Trophoblast cell (in vitro differentiated cells and primary cell): ENCODE results near the gene CLDN19.

Experiments
- DNase-seq, 2 donors: peaks; one replicate each; pipeline ENCODE4 v3.0.0-alpha.2; 2016
- H2AFZ ChIP-seq: 2 replicates; pipeline ENCODE4 v1.6.1; 2013; ENCODE audit warnings: low read length, moderate library complexity, mild to moderate bottlenecking; ENCODE audit not compliant: insufficient read depth, poor library complexity
- H2AK5ac ChIP-seq: 2 replicates; pipeline ENCODE4 v1.6.1; 2013; ENCODE audit warnings: mild to moderate bottlenecking, low read length
- H2BK120ac ChIP-seq: 2 replicates; pipeline ENCODE4 v1.6.1; 2013; ENCODE audit warnings: low read length, mild to moderate bottlenecking, moderate library complexity; ENCODE audit not compliant: insufficient read depth, poor library complexity
- H2BK12ac ChIP-seq: 2 replicates; pipeline ENCODE4 v1.6.1; 2013; ENCODE audit warnings: mild to moderate bottlenecking, low read length, moderate library complexity
- H2BK5ac ChIP-seq: 2 replicates; pipeline ENCODE4 v1.6.1; 2013; ENCODE audit warnings: low read length, low read depth, moderate library complexity, mild to moderate bottlenecking; ENCODE audit not compliant: poor library complexity
- H3K14ac ChIP-seq: 2 replicates; pipeline ENCODE4 v1.6.1; 2013; ENCODE audit warnings: mild to moderate bottlenecking, low read length
- H3K18ac ChIP-seq: 2 replicates; pipeline ENCODE4 v1.6.1; 2013; ENCODE audit warnings: mild to moderate bottlenecking, low read length
- H3K23ac ChIP-seq: 2 replicates; pipeline ENCODE4 v1.6.1; 2013; ENCODE audit warnings: low read length
- H3K27ac ChIP-seq: 2 replicates; pipeline ENCODE4 v1.5.1; 2013; ENCODE audit warnings: low read depth, mild to moderate bottlenecking, inconsistent platforms, low read length, moderate library complexity
- H3K27me3 ChIP-seq: 2 replicates; pipeline ENCODE4 v1.6.1; 2013; ENCODE audit warnings: inconsistent platforms, mild to moderate bottlenecking, low read length, moderate library complexity; ENCODE audit not compliant: insufficient read depth
- H3K36me3 ChIP-seq, 2 experiments: 1 replicate in 1 of 2; 2 replicates in 1 of 2; pipeline ENCODE4 v1.6.1; 2013; ENCODE audit warnings: low read length in 2 of 2, mild to moderate bottlenecking in 2 of 2, moderate library complexity in 1 of 2; ENCODE audit not compliant: insufficient read depth in 2 of 2, control insufficient read depth in 1 of 2
- H3K4ac ChIP-seq: 2 replicates; pipeline ENCODE4 v1.6.1; 2013; ENCODE audit warnings: low read depth, mild to moderate bottlenecking, low read length, moderate library complexity
- H3K4me1 ChIP-seq, 2 experiments: 1 replicate in 1 of 2; 2 replicates in 1 of 2; pipeline ENCODE4 v1.6.1; 2013; ENCODE audit warnings: low read length in 2 of 2, mild to moderate bottlenecking in 2 of 2, moderate library complexity in 1 of 2; ENCODE audit not compliant: insufficient read depth in 2 of 2, control insufficient read depth in 1 of 2
- H3K4me2 ChIP-seq: 2 replicates; pipeline ENCODE4 v1.6.1; 2013; ENCODE audit warnings: inconsistent platforms, mild to moderate bottlenecking, low read length, moderate library complexity
- H3K4me3 ChIP-seq: 2 replicates; pipeline ENCODE4 v1.5.1; 2013; ENCODE audit warnings: mild to moderate bottlenecking, low read depth, low read length, inconsistent platforms
- H3K79me1 ChIP-seq: one replicate; pipeline ENCODE4 v1.6.1; 2013; ENCODE audit warnings: low read length
- H3K79me2 ChIP-seq: 2 replicates; pipeline ENCODE4 v1.6.1; 2013; ENCODE audit warnings: low read length, mild to moderate bottlenecking; ENCODE audit not compliant: control insufficient read depth, insufficient read depth, poor library complexity
- H3K9ac ChIP-seq: 2 replicates; pipeline ENCODE4 v1.6.1; 2013; ENCODE audit warnings: mild to moderate bottlenecking, low read length
- H3K9me3 ChIP-seq: 2 replicates; pipeline ENCODE4 v1.6.1; 2013; ENCODE audit warnings: low read depth, mild to moderate bottlenecking, control low read depth, inconsistent platforms, low read length; ENCODE audit not compliant: insufficient read depth
- H4K12ac ChIP-seq: 2 replicates; pipeline ENCODE4 v1.6.1; 2013; ENCODE audit warnings: low read depth, mild to moderate bottlenecking, low read length, moderate library complexity
- H4K8ac ChIP-seq: 2 replicates; pipeline ENCODE4 v1.6.1; 2013; ENCODE audit warnings: low read depth, mild to moderate bottlenecking, low read length, moderate library complexity
- H4K91ac ChIP-seq: one replicate; pipeline ENCODE4 v1.6.1; 2013; ENCODE audit warnings: low read depth, mild to moderate bottlenecking, low read length, moderate library complexity
- WGBS: extraction: QIAGEN DNeasy Blood & Tissue Kit; methylation state at CpG from one replicate; pipeline ENCODE4 v1.1.7; 2013; ENCODE audit warnings: missing lambda C conversion rate; ENCODE audit not compliant: insufficient read length, insufficient coverage; ENCODE audit errors: extremely low coverage; 5-methylcytosine and 5-hydroxymethylcytosine counted together

Gene CLDN19

GRCh38 chr1:42769811-42770210 lies 29.8 kb upstream of the CLDN19 start:
- H2AFZ ChIP-seq: no peak overlapping the region
- no peak overlapping the region for H3K4me2 ChIP-seq
- no peak overlapping the region for H2BK120ac ChIP-seq
- H3K9ac ChIP-seq: no peak overlapping the region
- H3K4me1 ChIP-seq: peaks cover 0 to 2% of the 10 kb centered on the region in 2 experiments
- H3K27ac ChIP-seq: no peak overlapping the region
- H2BK12ac ChIP-seq: no peak overlapping the region
- no CpG with 5 or more reads among the region's 3 CpGs for WGBS
- no peak overlapping the region for H3K23ac ChIP-seq
- no peak overlapping the region for H4K8ac ChIP-seq
- peaks cover 3% of the 10 kb centered on the region in 2 experiments for H3K36me3 ChIP-seq
- no peak overlapping the region for H4K91ac ChIP-seq
- DNase-seq: no peak
- H3K79me2 ChIP-seq: peaks cover 13% of the 10 kb centered on the region
- no peak overlapping the region for H3K14ac ChIP-seq
- peaks cover 13% of the 10 kb centered on the region for H3K79me1 ChIP-seq
- no peak overlapping the region for H2AK5ac ChIP-seq
- no peak overlapping the region for H2BK5ac ChIP-seq
- no peaks in the 10 kb centered on the region for H3K27me3 ChIP-seq
- no peak overlapping the region for H4K12ac ChIP-seq
- no peak overlapping the region for H3K18ac ChIP-seq
- H3K4ac ChIP-seq: peak overlapping the region; percentile 15
- no peak overlapping the region for H3K4me3 ChIP-seq
- no peaks in the 10 kb centered on the region for H3K9me3 ChIP-seq

GRCh38 chr1:42768172-42768571 lies 28.1 kb upstream of the CLDN19 start:
- no peak overlapping the region for H3K18ac ChIP-seq
- no CpG with 5 or more reads among the region's 2 CpGs for WGBS
- H3K14ac ChIP-seq: no peak overlapping the region
- no peak overlapping the region for H3K27ac ChIP-seq
- no peak overlapping the region for H4K8ac ChIP-seq
- no peak overlapping the region for H3K23ac ChIP-seq
- H2BK5ac ChIP-seq: no peak overlapping the region
- no peak overlapping the region for H2AK5ac ChIP-seq
- no peak for DNase-seq
- H3K4me1 ChIP-seq: peaks cover 0 to 3% of the 10 kb centered on the region in 2 experiments
- H3K4ac ChIP-seq: no peak overlapping the region
- H2BK12ac ChIP-seq: no peak overlapping the region
- H2AFZ ChIP-seq: no peak overlapping the region
- H4K91ac ChIP-seq: no peak overlapping the region
- H3K9me3 ChIP-seq: no peaks in the 10 kb centered on the region
- H3K4me2 ChIP-seq: peak overlapping the region; percentile 96
- H3K79me1 ChIP-seq: peaks cover 13% of the 10 kb centered on the region
- H3K79me2 ChIP-seq: peaks cover 13% of the 10 kb centered on the region
- no peak overlapping the region for H3K9ac ChIP-seq
- H3K36me3 ChIP-seq: no peaks in the 10 kb centered on the region
- no peak overlapping the region for H4K12ac ChIP-seq
- H2BK120ac ChIP-seq: no peak overlapping the region
- no peaks in the 10 kb centered on the region for H3K27me3 ChIP-seq
- no peak overlapping the region for H3K4me3 ChIP-seq

GRCh38 chr1:42767510-42768000 lies 27.5 kb upstream of the CLDN19 start:
- peak overlapping the region; percentile 18 for H3K23ac ChIP-seq
- H3K79me2 ChIP-seq: peaks cover 13% of the 10 kb centered on the region
- H4K12ac ChIP-seq: peak overlapping the region; percentile 47
- no peaks in the 10 kb centered on the region for H3K9me3 ChIP-seq
- H3K4me1 ChIP-seq: peaks cover 0 to 3% of the 10 kb centered on the region in 2 experiments
- WGBS: no CpG with 5 or more reads among the region's 23 CpGs
- H2BK12ac ChIP-seq: no peak overlapping the region
- H3K9ac ChIP-seq: peak overlapping the region; percentile 90
- H3K4ac ChIP-seq: peak overlapping the region; percentile 24
- peak overlapping the region; percentile 21 for H2AK5ac ChIP-seq
- peak overlapping the region; percentile 83 for H3K18ac ChIP-seq
- peak overlapping the region; percentile 42 for H3K27ac ChIP-seq
- peak overlapping the region; percentile 96 for H3K4me2 ChIP-seq
- peak overlapping the region; percentile 88 for H4K8ac ChIP-seq
- peak overlapping the region; percentile 85 for H2AFZ ChIP-seq
- peak overlapping the region; percentile 93 for H3K4me3 ChIP-seq
- H3K79me1 ChIP-seq: peaks cover 13% of the 10 kb centered on the region
- H3K14ac ChIP-seq: peak overlapping the region; percentile 87
- H3K27me3 ChIP-seq: no peaks in the 10 kb centered on the region
- H3K36me3 ChIP-seq: no peaks in the 10 kb centered on the region
- DNase-seq: peak in 1 of 2 donors; percentile 28
- H2BK120ac ChIP-seq: peak overlapping the region; percentile 49
- peak overlapping the region; percentile 65 for H2BK5ac ChIP-seq
- peak overlapping the region; percentile 49 for H4K91ac ChIP-seq

GRCh38 chr1:42766741-42767509 lies 26.9 kb upstream of the CLDN19 start, which contains the start of the genes C1orf50 and P3H1:
TSS of gene C1orf50 (plus strand) at chr1:42767249. CDS start at chr1:42767312, 63 bp downstream.
TSS of gene P3H1 (minus strand) at chr1:42767028. CDS start at chr1:42766971, 57 bp downstream.
- peak within 1 kb of the TSS; percentile 61 for H4K12ac ChIP-seq
- no CpG with 5 or more reads among the region's 82 CpGs for WGBS
- H2AK5ac ChIP-seq: peak within 1 kb of the TSS; percentile 76
- H2AFZ ChIP-seq: peak within 1 kb of the TSS; percentile 95
- peak within 1 kb of the TSS; percentile 98 for H3K18ac ChIP-seq
- H3K9me3 ChIP-seq: no peaks in the 10 kb centered on the region
- H3K14ac ChIP-seq: peak within 1 kb of the TSS; percentile 87
- peak within 1 kb of the TSS; percentile 96 for H3K4me2 ChIP-seq
- H2BK12ac ChIP-seq: no peak within 1 kb of the TSS
- peak within 1 kb of the TSS; percentile 64 for H2BK120ac ChIP-seq
- peak; percentile 100 for DNase-seq
- peak within 1 kb of the TSS; percentile 65 for H2BK5ac ChIP-seq
- H3K79me1 ChIP-seq: peaks cover 13% of the 10 kb centered on the region
- peak within 1 kb of the TSS; percentile 54 for H3K27ac ChIP-seq
- H3K36me3 ChIP-seq: peaks cover 3 to 4% of the 10 kb centered on the region in 2 experiments
- peak within 1 kb of the TSS; percentile 82 for H4K91ac ChIP-seq
- peak within 1 kb of the TSS; percentile 57 for H3K4ac ChIP-seq
- peak within 1 kb of the TSS; percentile 90 for H3K9ac ChIP-seq
- H3K4me1 ChIP-seq: peaks cover 0 to 3% of the 10 kb centered on the region in 2 experiments
- H3K79me2 ChIP-seq: peaks cover 13% of the 10 kb centered on the region
- H3K27me3 ChIP-seq: no peaks in the 10 kb centered on the region
- H4K8ac ChIP-seq: peak within 1 kb of the TSS; percentile 88
- H3K23ac ChIP-seq: peak within 1 kb of the TSS; percentile 18
- peak within 1 kb of the TSS; percentile 95 for H3K4me3 ChIP-seq
